HepG2 (cell line): ENCODE data around the gene OSBPL10. TPM values are rescaled to one million over a fixed set of nuclear protein-coding genes. Genes with fewer than 3 reads are reported as not detected.

Source experiments
- GABPA ChIP-seq, 2 experiments: IDR thresholded peaks; 2 replicates each; pipeline ENCODE4 v1.6.1; 2011 to 2016; ENCODE audit warnings: low read depth in 2 of 2, low read length in 1 of 2, missing biosample characterization in 1 of 2, missing genetic modification characterization in 1 of 2
- MTF1 ChIP-seq: sonication (generic); formaldehyde crosslinking; IDR thresholded peaks from 2 replicates; pipeline ENCODE4 v1.5.0; 2020; ENCODE audit warnings: missing genetic modification reagents
- NBN ChIP-seq: fragments of 450-650 bp; conservative IDR thresholded peaks from 2 replicates; pipeline ENCODE4 v1.6.1; 2017
- NCOA1 ChIP-seq: sonication (generic); formaldehyde crosslinking; IDR thresholded peaks from 2 replicates; pipeline ENCODE4 v1.9.0; 2021; ENCODE audit warnings: missing genetic modification reagents
- ZKSCAN1 ChIP-seq: fragments of 150-350 bp; IDR thresholded peaks from 2 replicates; pipeline ENCODE4 v1.6.1; 2014; ENCODE audit warnings: low read length
- ZNF792 ChIP-seq: IDR thresholded peaks from 2 replicates; pipeline ENCODE4 v1.6.1; 2016
- polyA plus RNA-seq, 8 experiments: library from polyadenylated mRNA; depleted of rRNA in 3 of 8; stranded (reverse) in 7 of 8; unstranded in 1 of 8; fragments of >200 nt; fragmentation: Illumina TruSeq in 4 of 8; extraction: Trizol in 4 of 8; gene quantifications; 2 replicates each; pipeline versions ENCODE4 v1.2.1 to v1.2.3, GENCODE V29; 2011 to 2016; ENCODE audit warnings: low read depth in 4 of 8, missing spikeins in 1 of 8, mixed read lengths in 1 of 8; ENCODE audit not compliant: insufficient read depth in 1 of 8
- total RNA-seq, 5 experiments: library from RNA; depleted of rRNA; stranded (reverse); fragments of >200 nt; fragmentation: Illumina TruSeq; extraction: Trizol; gene quantifications; 2 replicates each; pipeline ENCODE4 v1.2.3, GENCODE V29; 2016; ENCODE audit warnings: low read depth in 1 of 5
- TF ChIP-seq, protein P1 (sequence below): sonication (generic); formaldehyde crosslinking; conservative IDR thresholded peaks from 2 replicates; pipeline ENCODE4 v1.8.0; 2022; ENCODE audit warnings: mild to moderate bottlenecking, moderate library complexity, missing genetic modification reagents
- TF ChIP-seq, protein P2 (sequence below): IDR thresholded peaks from 2 replicates; pipeline ENCODE4 v1.6.1; 2012; ENCODE audit warnings: low read length, improper control_type of control experiment
- TF ChIP-seq, protein P3 (sequence below): sonication (generic); formaldehyde crosslinking; IDR thresholded peaks from 2 replicates; pipeline ENCODE4 v1.4.0; 2020; ENCODE audit warnings: missing genetic modification reagents

Gene OSBPL10
- total and polyA plus RNA-seq, 2 of the 13 experiments (the other 11 are each of a cell fraction or from before 2014, with no cell fraction given), result 10.3 to 28.6 TPM

DNA sequence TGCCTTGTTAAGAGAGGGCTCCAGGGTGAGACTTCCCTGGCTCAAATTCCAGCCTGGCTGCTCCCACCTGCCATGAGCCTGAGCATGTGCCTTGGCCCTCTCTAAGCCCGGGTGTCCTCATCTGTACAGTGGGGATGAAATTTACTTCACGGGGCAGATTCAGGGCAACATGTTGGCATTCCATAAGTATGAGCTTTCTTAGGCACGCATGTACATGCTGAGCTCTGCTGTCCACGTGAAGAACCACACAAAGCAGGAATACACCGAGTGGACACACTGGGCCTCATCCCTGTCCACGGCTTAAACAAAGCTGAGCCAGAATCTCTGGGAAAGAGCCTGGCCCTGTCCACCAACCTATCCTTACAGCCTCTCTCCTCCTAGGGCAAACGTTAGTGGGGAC is 167.4 kb downstream of the OSBPL10 start (continued):
- TF ChIP-seq, protein P1, sequence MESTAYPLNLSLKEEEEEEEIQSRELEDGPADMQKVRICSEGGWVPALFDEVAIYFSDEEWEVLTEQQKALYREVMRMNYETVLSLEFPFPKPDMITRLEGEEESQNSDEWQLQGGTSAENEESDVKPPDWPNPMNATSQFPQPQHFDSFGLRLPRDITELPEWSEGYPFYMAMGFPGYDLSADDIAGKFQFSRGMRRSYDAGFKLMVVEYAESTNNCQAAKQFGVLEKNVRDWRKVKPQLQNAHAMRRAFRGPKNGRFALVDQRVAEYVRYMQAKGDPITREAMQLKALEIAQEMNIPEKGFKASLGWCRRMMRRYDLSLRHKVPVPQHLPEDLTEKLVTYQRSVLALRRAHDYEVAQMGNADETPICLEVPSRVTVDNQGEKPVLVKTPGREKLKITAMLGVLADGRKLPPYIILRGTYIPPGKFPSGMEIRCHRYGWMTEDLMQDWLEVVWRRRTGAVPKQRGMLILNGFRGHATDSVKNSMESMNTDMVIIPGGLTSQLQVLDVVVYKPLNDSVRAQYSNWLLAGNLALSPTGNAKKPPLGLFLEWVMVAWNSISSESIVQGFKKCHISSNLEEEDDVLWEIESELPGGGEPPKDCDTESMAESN (CRISPR knock-in tag), result no peak
- TF ChIP-seq, protein P2, sequence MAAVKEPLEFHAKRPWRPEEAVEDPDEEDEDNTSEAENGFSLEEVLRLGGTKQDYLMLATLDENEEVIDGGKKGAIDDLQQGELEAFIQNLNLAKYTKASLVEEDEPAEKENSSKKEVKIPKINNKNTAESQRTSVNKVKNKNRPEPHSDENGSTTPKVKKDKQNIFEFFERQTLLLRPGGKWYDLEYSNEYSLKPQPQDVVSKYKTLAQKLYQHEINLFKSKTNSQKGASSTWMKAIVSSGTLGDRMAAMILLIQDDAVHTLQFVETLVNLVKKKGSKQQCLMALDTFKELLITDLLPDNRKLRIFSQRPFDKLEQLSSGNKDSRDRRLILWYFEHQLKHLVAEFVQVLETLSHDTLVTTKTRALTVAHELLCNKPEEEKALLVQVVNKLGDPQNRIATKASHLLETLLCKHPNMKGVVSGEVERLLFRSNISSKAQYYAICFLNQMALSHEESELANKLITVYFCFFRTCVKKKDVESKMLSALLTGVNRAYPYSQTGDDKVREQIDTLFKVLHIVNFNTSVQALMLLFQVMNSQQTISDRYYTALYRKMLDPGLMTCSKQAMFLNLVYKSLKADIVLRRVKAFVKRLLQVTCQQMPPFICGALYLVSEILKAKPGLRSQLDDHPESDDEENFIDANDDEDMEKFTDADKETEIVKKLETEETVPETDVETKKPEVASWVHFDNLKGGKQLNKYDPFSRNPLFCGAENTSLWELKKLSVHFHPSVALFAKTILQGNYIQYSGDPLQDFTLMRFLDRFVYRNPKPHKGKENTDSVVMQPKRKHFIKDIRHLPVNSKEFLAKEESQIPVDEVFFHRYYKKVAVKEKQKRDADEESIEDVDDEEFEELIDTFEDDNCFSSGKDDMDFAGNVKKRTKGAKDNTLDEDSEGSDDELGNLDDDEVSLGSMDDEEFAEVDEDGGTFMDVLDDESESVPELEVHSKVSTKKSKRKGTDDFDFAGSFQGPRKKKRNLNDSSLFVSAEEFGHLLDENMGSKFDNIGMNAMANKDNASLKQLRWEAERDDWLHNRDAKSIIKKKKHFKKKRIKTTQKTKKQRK, result no peak
- TF ChIP-seq ZKSCAN1, result no peak
- TF ChIP-seq, protein P3, sequence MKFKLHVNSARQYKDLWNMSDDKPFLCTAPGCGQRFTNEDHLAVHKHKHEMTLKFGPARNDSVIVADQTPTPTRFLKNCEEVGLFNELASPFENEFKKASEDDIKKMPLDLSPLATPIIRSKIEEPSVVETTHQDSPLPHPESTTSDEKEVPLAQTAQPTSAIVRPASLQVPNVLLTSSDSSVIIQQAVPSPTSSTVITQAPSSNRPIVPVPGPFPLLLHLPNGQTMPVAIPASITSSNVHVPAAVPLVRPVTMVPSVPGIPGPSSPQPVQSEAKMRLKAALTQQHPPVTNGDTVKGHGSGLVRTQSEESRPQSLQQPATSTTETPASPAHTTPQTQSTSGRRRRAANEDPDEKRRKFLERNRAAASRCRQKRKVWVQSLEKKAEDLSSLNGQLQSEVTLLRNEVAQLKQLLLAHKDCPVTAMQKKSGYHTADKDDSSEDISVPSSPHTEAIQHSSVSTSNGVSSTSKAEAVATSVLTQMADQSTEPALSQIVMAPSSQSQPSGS (CRISPR knock-in tag), result no peak
- TF ChIP-seq ZNF792 (CRISPR knock-in tag), result no peak
- no peak for TF ChIP-seq NBN
- no peak for TF ChIP-seq MTF1 (CRISPR knock-in tag)
- TF ChIP-seq GABPA (IDR thresholded peaks at IDR 0.05; ENCODE audit: low read depth, low read length), result no peak
- TF ChIP-seq GABPA (CRISPR knock-in tag; IDR thresholded peaks at IDR 0.05; ENCODE audit: low read depth), result no peak
- TF ChIP-seq NCOA1 (CRISPR knock-in tag), result no peak
